CD4-positive, alpha-beta T cell treated with Interferon gamma for 1 hour (primary cell): ENCODE data around the gene PBX3.

Experiments used
- DNase-seq: peaks from one replicate; pipeline ENCODE4 v3.0.0-alpha.2; 2020

Gene PBX3

DNA sequence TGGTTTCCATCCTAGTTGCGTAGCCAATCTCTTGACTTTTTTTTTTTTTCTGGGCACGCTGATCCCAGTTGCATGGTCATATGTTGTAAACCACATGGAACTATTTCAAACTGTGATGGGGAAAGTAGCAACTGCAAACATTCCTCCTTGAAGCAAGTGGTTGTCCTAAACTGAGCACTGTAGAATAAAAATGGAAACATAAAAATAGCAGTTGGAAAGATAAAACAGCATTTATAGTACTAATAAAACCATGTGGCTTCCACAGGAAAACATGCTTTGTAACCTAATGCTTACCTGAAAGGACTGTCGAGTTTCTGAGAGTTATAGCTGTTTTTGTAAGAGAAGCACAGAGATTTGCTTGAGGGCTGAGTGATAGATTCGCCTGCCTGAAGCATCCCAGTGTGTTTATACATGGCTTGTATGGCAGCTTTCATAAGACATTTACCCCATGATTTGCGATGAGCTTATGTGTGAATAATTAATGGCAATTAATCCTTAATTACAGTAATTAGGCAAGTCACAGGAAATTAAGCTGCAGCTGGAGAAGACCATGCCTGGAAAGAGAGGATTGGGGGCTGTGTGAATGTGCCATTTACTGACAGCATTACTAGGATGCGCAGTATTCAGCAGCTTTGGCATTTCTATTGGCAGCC is 136.5 kb downstream of the PBX3 start:
- no peak for DNase-seq

- no peak for DNase-seq
Measured at GRCh38 chr9:125884218-125884595, 137.0 kb downstream of the PBX3 start.

GRCh38 chr9:125885405-125886034 is 138.3 kb downstream of the PBX3 start:
- DNase-seq: no peak

DNA sequence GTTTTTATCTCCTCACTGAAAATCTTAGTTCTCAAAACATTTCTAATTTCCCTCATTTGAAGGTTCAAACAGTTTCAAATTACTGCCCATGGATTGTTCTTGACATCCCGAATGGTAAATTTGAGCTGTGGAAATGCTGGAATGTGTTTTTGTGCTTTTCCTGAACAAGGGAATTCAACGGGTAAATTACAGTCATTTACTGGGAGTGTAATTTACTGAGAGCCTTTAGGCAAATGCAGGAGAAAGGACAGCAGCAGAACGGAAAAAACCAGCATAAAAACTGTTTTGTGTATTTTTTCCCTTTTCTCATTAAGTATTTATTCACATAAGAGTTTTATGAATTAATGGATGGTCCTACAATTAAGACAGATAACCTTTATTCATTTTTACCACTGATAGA is 139.2 kb downstream of the PBX3 start:
- DNase-seq: no peak

GRCh38 chr9:125887172-125887571 is 140.0 kb downstream of the PBX3 start:
- no peak for DNase-seq

DNA sequence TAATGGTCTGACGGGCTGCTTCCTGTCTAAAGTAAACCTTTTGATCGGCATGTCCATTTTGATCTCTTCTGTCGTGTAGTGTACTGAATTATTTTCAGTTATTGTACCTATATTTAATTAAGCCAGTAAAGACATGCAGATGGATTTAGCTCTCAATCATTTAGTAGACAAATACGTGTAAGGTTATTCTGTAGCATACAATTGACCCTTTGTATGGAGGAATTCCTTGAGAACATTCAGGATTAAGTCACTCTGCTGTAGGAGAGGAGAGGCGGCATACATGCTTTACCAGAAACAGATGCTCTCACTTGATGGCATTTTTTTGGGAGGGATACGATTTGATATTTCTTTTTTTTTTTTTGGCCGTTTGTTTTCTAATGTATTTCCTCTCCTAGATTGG is 141.0 kb downstream of the PBX3 start:
- no peak for DNase-seq

DNA sequence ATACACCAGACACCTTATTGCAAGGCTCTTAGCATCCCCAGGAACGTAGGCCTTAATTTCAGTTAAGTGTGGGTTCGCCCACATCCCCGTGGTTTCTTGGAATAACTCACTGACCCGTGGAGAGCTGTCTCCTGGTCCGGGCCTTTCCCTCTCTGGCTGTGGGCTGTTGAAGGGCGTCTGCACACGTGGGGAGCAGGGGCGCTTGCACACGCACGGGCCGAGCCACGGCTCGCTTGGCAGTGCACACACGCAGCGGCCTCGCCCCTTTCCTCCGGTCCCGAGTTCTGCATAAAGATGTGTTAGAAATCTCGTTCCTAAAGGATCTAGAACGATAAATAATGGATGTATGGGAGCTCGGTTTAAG is 141.9 kb downstream of the PBX3 start:
- DNase-seq: no peak

GRCh38 chr9:125889476-125890419 is 142.6 kb downstream of the PBX3 start:
- DNase-seq: peak; percentile 23

GRCh38 chr9:125890826-125891225 is 143.7 kb downstream of the PBX3 start:
- no peak for DNase-seq

DNA sequence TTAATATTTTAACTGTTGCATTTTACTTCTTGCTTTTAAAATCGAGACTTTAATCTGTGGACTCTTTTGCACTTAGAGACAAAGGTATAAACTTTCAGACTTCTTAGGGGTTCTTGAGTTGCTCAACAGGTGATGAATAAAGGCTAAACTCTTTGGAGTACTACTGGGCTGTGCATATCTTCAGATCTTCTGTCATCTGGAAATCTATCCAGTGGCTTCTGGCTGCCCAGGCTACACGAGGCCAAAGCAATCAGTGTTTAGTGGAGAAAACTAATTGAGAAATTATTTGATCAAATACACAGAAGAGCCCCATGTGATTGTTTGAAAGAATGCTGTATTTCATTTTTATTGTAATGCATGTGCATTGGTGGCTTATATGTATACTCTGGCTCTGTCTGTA is 146.1 kb downstream of the PBX3 start:
- no peak for DNase-seq

GRCh38 chr9:125894566-125894965 is 147.4 kb downstream of the PBX3 start:
- no peak for DNase-seq

- DNase-seq: no peak
Measured at GRCh38 chr9:125896404-125896803, 149.2 kb downstream of the PBX3 start.

DNA sequence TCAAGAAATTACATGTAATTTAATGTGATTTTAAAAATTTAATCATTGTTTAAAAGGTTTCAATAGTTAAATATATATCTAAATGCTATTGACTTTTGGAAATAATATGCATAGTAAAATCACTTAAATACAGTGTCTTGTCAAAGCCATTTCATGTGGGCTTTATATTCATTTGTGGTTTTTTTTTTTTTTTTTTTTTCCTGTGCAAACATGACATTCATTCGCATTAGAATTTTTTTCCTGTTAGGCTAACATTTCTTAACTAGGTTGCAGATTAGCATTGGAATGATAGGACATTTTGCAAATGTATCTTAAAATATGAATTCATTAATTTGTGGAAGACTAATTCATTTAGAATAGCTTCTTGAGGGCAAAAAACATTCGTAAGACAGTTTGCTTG is 149.8 kb downstream of the PBX3 start:
- DNase-seq: no peak

DNA sequence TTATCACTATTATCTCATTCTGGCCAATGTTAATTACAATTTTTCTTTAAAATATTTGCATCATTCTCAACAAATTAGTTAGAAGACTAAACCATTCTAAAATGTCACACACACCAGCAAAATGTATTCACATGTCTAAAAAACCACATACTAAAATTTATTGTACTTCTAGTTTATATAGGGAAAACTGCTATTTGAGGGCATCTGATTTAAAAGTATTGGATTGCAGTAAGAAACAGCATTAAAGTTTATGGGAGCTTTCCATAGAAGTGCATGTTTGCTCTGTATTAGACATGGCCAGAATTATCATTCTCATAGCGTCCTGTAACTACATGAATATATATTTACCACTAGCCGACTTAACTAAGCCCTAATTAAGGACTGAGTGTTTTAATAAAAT is 150.3 kb downstream of the PBX3 start:
- DNase-seq: no peak

GRCh38 chr9:125902214-125902613 is 155.0 kb downstream of the PBX3 start:
- no peak for DNase-seq

DNA sequence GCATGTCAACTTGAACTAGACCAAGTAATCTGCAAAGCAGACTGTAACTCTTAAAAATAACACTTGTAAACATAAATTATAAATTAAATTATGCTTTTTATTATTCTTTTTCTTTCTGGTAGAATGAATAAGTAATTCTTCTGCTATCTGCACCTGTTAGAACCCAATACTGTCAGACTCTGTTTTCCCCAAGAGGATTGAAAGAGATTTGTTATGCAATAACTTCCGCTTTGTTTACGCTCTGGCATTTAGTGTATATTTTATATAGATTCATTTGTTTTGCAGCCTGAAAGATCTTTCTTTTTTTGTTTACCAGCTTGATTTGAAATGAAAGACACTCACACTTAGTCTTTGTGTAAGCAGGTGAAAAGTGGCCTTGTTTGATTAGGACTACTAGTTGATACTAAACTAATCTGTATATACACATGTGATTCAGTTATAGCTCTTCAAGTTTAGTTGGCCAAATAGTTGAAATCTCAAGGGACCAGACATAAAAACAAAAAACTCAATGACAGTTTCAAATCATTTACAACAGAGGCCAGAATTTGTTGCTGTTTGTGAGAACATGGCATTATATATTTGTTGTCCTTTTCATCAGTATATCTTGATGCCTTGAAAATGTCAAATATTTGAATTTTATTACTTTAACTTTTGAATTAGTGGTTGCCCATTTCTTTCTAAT is 155.8 kb downstream of the PBX3 start:
- DNase-seq: no peak

- DNase-seq: no peak
Measured at GRCh38 chr9:125904155-125904851, 157.1 kb downstream of the PBX3 start.

GRCh38 chr9:125906144-125906543 is 159.0 kb downstream of the PBX3 start:
- no peak for DNase-seq

DNA sequence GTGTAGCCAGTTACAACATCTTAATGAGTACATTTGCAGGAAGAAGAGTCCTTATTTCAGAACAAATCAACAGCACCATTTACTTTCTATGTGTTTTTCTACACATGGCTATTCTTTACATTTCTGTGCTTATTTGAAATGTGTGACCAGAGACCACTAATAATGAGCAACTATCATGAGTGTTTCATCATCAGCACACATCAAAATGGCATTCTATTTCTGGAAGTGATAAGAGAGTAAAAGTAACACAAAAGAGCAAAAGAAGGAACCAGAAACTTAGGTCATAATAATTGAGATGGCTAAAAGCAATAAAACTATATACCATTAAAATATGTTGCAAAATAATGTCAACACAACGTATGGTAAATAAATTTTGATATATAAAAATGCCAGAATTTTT is 159.7 kb downstream of the PBX3 start:
- DNase-seq: no peak

GRCh38 chr9:125908136-125908535 is 161.0 kb downstream of the PBX3 start:
- DNase-seq: no peak

- no peak for DNase-seq
Measured at GRCh38 chr9:125908966-125909365, 161.8 kb downstream of the PBX3 start.

- no peak for DNase-seq
Measured at GRCh38 chr9:125909459-125909858, 162.3 kb downstream of the PBX3 start.

- no peak for DNase-seq
Measured at GRCh38 chr9:125910286-125910685, 163.1 kb downstream of the PBX3 start.
